GM12892 (cell line): ENCODE measurements around the gene DAB2IP.

ENCODE experiments used
- POLR2A ChIP-seq: IDR thresholded peaks from 2 replicates; pipeline ENCODE4 v1.6.1; 2011; ENCODE audit warnings: low read depth, low read length, control low read depth
- TAF1 ChIP-seq: IDR thresholded peaks from 2 replicates; pipeline ENCODE4 v1.6.1; 2011; ENCODE audit warnings: low read depth, mild to moderate bottlenecking, control low read depth, low read length, borderline replicate concordance

- no peak for TF ChIP-seq POLR2A
- TF ChIP-seq TAF1 = no peak
These were observed 81.0 kb downstream of the DAB2IP start for GRCh38 chr9:121732389-121732788.
